Stimulated activated CD8-positive, alpha-beta memory T cell treated with anti-CD3 and anti-CD28 coated beads, Interleukin-4, amount 100 ng/mL, for 4 hours (primary cell): ENCODE measurements around the gene HCFC2.
"Not testable (repeated sequence)": the region's sequence is repeated elsewhere in the genome, so short reads cannot be mapped to it uniquely, and the experiment has no call there.

ENCODE experiments used
- DNase-seq, 2 donors: peaks; one replicate each; pipeline ENCODE4 v3.0.0-alpha.2; 2020; ENCODE audit warnings: low read depth in 2 of 2, low spot score in 1 of 2

Gene HCFC2

GRCh38 chr12:104114834-104115586 lies 50.7 kb downstream of the HCFC2 start:
- not testable (repeated sequence) for DNase-seq

- DNase-seq, result no peak
Observed at GRCh38 chr12:104115587-104115975, 51.2 kb downstream of the HCFC2 start.

- no peak for DNase-seq
Observed at GRCh38 chr12:104121001-104121400, 56.7 kb downstream of the HCFC2 start.

DNA sequence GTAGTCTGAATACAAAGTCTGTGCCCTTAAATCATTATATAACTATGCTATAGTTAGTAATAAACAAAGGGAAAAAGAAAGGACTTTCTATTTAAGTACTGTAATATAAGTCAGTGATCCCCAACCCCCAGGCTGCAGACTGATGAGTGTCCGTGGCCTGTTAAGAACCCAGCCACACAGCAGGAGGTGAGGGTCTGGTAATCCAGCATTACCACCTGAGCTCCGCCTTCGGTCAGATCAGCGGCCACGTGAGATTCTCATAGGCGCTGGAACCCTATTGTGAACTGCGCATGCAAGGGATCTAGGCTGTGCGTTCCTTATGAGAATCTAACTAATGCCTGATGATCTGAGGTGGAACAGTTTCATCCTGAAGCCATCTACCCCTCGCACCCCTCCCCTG lies 58.0 kb downstream of the HCFC2 start:
- no peak for DNase-seq

GRCh38 chr12:104126548-104126947 lies 62.2 kb downstream of the HCFC2 start:
- DNase-seq, result no peak

GRCh38 chr12:104130760-104131159 lies 66.4 kb downstream of the HCFC2 start:
- DNase-seq, result no peak

- no peak for DNase-seq
Observed at GRCh38 chr12:104131609-104132008, 67.3 kb downstream of the HCFC2 start.

- DNase-seq, result no peak
Observed at GRCh38 chr12:104132351-104132956, 68.1 kb downstream of the HCFC2 start.

GRCh38 chr12:104133321-104133720 lies 69.0 kb downstream of the HCFC2 start:
- DNase-seq, result no peak

GRCh38 chr12:104133866-104134265 lies 69.5 kb downstream of the HCFC2 start:
- DNase-seq, result no peak

DNA sequence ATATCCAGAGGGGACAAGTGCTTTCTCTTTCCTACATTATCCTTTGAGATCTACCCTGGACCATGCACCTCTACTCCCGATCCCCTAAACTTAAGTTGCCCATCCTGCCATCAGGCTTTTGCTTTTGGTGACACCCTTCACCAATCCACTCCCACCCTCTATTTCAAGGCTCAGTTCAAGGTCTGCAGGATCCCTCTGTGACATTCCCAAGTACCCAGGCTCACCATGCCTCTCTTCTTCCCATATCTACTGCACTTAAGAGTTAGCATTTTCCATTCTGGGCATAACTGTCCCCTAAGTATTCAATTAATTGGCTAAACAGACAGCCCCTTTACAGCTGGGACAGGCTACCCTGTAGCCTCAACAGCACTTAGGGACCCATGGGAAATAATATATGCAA lies 70.6 kb downstream of the HCFC2 start:
- no peak for DNase-seq

- no peak for DNase-seq
Observed at GRCh38 chr12:104136577-104136976, 72.2 kb downstream of the HCFC2 start.

DNA sequence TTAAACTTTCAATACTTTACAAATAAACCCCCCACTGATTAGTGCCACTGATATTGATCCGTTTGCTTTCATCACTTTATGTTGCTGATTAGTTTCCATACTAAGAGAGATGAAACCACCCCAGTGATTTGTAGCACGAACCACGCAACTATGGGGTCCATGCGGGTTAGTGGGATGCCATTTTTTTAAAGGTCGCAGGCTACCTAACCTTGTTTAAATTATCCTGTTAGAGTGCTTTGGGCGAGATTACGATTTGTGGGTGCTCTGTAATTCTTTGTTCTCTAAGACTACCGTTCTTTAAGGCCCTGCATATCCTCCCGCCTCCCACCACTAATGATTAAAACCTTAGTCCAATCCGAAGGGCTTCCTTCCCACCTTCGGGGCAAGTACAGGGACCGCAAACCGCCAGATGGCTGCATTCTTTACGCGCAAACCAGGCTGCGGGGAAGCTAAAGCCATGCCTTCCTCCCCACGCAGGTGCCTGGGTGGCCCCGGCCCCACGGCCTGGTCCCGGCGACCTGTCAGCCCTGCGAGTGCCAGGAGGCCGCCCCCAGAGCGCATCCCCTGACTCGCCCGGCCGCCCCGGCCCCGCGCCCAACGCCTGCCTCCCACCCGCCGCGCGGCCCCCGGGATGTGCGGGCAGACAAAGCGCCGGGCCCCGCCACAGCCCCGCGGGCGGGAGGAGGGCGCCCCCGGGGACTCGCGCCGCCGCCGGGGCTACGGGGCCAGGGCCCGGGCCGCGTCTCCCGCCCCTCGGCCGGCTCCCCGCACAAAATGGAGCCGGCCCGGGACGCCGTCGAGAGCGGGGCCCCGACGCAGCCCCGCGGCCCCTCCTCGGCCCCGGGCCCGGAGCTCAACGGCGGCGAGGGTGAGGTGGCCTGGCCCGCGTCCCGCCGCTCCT lies 72.9 kb downstream of the HCFC2 start:
- DNase-seq, result peak; percentile 5 to 12

- DNase-seq, result peak; percentile 75 to 81
Observed at GRCh38 chr12:104137902-104138796, 73.8 kb downstream of the HCFC2 start, which contains the start of gene NFYB. Gene NFYB, minus strand, starts transcription at chr12:104138210. Its CDS starts 2,757 bp downstream, at chr12:104135453.

GRCh38 chr12:104138797-104139152 lies 74.4 kb downstream of the HCFC2 start:
- DNase-seq, result no peak

DNA sequence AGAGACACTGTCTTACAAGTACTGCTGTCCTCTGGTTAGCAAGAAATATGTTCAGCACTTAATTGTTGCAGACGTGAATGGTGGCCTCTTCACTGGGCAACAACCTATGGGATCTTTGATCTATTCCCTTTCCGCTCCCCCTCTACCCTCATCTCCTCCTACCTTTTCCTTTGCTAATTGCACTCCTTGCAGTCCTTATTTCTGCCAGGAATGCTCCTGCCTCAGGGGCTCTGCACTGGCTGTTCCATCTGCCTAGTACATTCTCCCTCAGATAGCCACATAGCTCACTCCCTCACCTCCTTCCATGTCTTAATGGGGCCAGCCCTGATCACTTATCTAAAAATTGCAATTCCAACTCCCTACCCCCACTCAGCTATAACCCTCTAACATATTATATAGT lies 78.2 kb downstream of the HCFC2 start:
- DNase-seq, result no peak

DNA sequence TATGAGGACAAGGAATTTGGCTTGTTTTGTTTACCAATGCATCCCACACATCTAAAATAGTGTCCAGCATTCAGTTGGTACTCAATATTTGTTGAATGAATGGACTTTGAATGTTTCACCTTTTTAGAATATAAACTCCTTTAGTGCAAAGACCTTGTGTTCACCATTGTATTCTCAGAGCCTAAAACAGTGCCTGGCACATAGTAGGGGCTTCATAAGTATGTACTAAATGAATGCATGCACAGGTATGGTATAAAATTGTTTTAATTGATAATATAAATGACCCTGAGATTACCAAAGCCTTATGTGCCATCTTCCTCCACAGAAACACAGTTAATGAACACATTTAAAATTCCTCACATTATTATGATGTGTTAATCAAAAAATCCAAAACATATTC lies 78.7 kb downstream of the HCFC2 start:
- DNase-seq, result no peak

DNA sequence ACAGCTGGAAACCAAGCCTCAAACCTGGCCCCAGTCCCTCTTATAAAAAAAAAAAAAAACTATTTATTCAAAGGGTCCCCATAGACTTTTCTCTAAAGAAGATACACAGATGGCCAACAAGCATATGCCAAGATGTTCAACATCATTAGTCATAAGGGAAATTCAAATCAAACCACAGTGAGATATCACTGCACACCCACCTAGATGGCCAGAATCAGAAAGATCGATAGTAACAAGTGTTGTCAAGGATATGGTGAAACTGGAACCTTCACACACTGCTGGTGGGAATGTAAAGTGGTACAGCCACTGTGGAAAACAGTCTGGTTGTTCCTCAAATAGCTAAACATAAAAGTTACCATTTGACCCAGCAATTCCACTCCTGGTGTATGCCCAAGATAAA lies 79.6 kb downstream of the HCFC2 start:
- no peak for DNase-seq

GRCh38 chr12:104147346-104147745 lies 83.0 kb downstream of the HCFC2 start:
- no peak for DNase-seq

GRCh38 chr12:104150416-104150815 lies 86.1 kb downstream of the HCFC2 start:
- DNase-seq, result no peak

GRCh38 chr12:104152685-104153241 lies 88.4 kb downstream of the HCFC2 start:
- DNase-seq, result no peak
